Measurements from ENCODE around the gene TTF1.
"Not testable (repeated sequence)": the region's sequence is repeated elsewhere in the genome, so short reads cannot be mapped to it uniquely, and the experiment has no call there.

TTF1 gene

DNA sequence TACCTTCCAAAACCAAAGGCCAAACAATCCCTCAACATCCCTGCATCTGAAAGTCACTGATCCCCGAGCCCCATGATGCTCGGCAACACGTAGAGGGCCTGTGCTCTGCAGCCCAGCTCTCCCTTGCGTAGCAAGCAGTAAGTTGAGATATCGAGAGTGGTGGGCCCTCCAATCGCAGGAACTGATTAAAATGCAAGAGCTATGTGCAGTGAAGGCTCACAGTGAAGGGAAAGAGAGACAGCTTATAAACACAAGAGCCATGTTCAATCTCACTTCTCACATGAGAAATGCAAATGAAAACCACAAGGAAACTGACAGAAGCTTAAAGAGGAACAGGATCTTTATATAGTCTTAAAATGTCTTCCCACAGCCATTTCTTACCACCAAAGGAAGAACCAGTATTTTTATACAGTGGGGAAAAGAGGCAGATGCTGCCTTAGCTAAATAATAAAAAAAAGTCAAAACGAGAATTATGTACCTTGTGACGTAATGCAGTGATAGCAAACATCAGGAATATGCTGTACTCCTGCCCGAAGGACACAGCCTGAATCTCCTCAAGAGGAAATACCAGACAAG, 24.6 kb downstream of the TTF1 start:
- WGBS = 96% methylated on average over 8 of the region's 9 CpGs
- Histone ChIP-seq H3K9me3 (ENCODE audit: control insufficient read depth, low read length) (no peaks in the 10 kb centered on the region), H2BK15ac (ENCODE audit: low read depth, poor library complexity, severe bottlenecking) (no peak overlapping the region), H2BK120ac (ENCODE audit: low read depth, low read length) (no peak overlapping the region), H3K4me3 (ENCODE audit: insufficient read depth in 1 of 2, low read depth in 1 of 2, low read length in 2 of 2) (no peak overlapping the region), H2AFZ (ENCODE audit: low read depth, low read length) (no peak overlapping the region), H3K27ac (ENCODE audit: low read length, poor library complexity, severe bottlenecking) (no peak overlapping the region), H4K8ac (ENCODE audit: low read length) (no peak overlapping the region), H3K18ac (ENCODE audit: low read depth in 1 of 2, low read length in 2 of 2) (no peak overlapping the region), H3K4me1 (ENCODE audit: control insufficient read depth, insufficient read depth, low read depth, low read length) (no peaks in the 10 kb centered on the region), H2AK5ac (ENCODE audit: low read length, severe bottlenecking) (no peak overlapping the region), H4K91ac (ENCODE audit: low read length) (no peak overlapping the region), H3K9ac (ENCODE audit: low read length) (no peak overlapping the region), H3K79me1 (replicated peaks; ENCODE audit: low read length, poor library complexity, severe bottlenecking) (peaks cover 21% of the 10 kb centered on the region), H3K23ac (ENCODE audit: low read length in 2 of 2) (no peak overlapping the region), H3K36me3 (ENCODE audit: control insufficient read depth in 1 of 2, insufficient read depth in 2 of 2, low read depth in 1 of 2, low read length in 2 of 2) (peaks cover 45 to 82% of the 10 kb centered on the region in 2 experiments), H3K4ac (ENCODE audit: low read depth in 1 of 2, low read length in 2 of 2) (no peak overlapping the region), H3K4me2 (ENCODE audit: low read length, poor library complexity, severe bottlenecking) (no peak overlapping the region), H2BK5ac (ENCODE audit: low read depth, low read length, poor library complexity, severe bottlenecking) (no peak overlapping the region), H3K27me3 (ENCODE audit: control insufficient read depth in 1 of 2, insufficient read depth in 1 of 2, low read length in 2 of 2) (no peaks in the 10 kb centered on the region), H2BK12ac (ENCODE audit: low read length in 2 of 2) (no peak overlapping the region), H3K14ac (ENCODE audit: low read length in 2 of 2) (no peak overlapping the region)
- DNase-seq = no peak

DNA sequence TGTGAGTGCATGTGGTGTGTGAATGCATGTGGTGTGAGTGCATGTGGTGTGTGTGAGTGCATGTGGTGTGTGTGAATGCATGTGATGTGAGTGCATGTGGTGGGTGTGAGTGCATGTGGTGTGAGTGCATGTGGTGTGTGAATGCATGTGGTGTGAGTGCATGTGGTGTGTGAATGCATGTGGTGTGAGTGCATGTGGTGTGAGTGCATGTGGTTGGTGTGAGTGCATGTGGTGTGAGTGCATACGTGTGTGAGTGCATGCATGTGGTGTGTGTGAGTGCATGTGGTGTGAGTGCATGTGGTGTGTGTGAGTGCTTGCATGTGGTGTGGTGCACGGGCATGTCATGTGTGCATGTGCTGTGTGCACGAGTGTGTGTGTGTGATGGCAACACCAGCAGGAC, 28.2 kb downstream of the TTF1 start:
- not testable (repeated sequence) for H4K91ac ChIP-seq (ENCODE audit: low read length); H2BK120ac ChIP-seq (ENCODE audit: low read depth, low read length); H2BK12ac ChIP-seq (ENCODE audit: low read length in 2 of 2); H3K18ac ChIP-seq (ENCODE audit: low read depth in 1 of 2, low read length in 2 of 2); H3K4me2 ChIP-seq (ENCODE audit: low read length, poor library complexity, severe bottlenecking); H3K9me3 ChIP-seq (ENCODE audit: control insufficient read depth, low read length); H4K8ac ChIP-seq (ENCODE audit: low read length); H3K27ac ChIP-seq (ENCODE audit: low read length, poor library complexity, severe bottlenecking); H3K9ac ChIP-seq (ENCODE audit: low read length); H3K4me1 ChIP-seq (ENCODE audit: control insufficient read depth, insufficient read depth, low read depth, low read length); H2AK5ac ChIP-seq (ENCODE audit: low read length, severe bottlenecking); DNase-seq; H3K27me3 ChIP-seq (ENCODE audit: control insufficient read depth in 1 of 2, insufficient read depth in 1 of 2, low read length in 2 of 2); H2BK5ac ChIP-seq (ENCODE audit: low read depth, low read length, poor library complexity, severe bottlenecking); H2AFZ ChIP-seq (ENCODE audit: low read depth, low read length); H3K14ac ChIP-seq (ENCODE audit: low read length in 2 of 2); H3K4ac ChIP-seq (ENCODE audit: low read depth in 1 of 2, low read length in 2 of 2); H2BK15ac ChIP-seq (ENCODE audit: low read depth, poor library complexity, severe bottlenecking)
- H3K36me3 ChIP-seq (ENCODE audit: control insufficient read depth in 1 of 2, insufficient read depth in 2 of 2, low read depth in 1 of 2, low read length in 2 of 2) = peaks cover 43 to 69% of the 10 kb centered on the region in 2 experiments
- H3K4me3 ChIP-seq (ENCODE audit: insufficient read depth in 1 of 2, low read depth in 1 of 2, low read length in 2 of 2) = peak overlapping the region in 1 of 2 experiments; percentile 32
- peaks cover 12% of the 10 kb centered on the region for H3K79me1 ChIP-seq (replicated peaks; ENCODE audit: low read length, poor library complexity, severe bottlenecking)
- WGBS = 96% methylated on average over 3 of the region's 3 CpGs
- peak overlapping the region in 1 of 2 experiments; percentile 35 for H3K23ac ChIP-seq (ENCODE audit: low read length in 2 of 2)

DNA sequence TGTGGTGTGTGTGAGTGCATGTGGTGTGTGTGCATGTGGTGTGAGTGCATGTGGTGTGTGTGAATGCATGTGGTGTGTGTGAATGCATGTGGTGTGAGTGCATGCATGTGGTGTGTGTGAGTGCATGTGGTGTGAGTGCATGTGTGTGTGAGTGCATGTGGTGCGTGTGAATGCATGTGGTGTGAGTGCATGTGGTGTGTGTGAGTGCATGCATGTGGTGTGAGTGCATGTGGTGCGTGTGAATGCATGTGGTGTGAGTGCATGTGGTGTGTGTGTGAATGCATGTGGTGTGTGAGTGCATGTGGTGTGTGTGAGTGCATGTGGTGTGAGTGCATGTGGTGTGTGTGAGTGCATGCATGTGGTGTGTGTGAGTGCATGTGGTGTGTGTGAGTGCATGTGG, 28.9 kb downstream of the TTF1 start:
- H3K9ac ChIP-seq (ENCODE audit: low read length); H2AK5ac ChIP-seq (ENCODE audit: low read length, severe bottlenecking); H3K4ac ChIP-seq (ENCODE audit: low read depth in 1 of 2, low read length in 2 of 2); H2BK12ac ChIP-seq (ENCODE audit: low read length in 2 of 2); H3K27me3 ChIP-seq (ENCODE audit: control insufficient read depth in 1 of 2, insufficient read depth in 1 of 2, low read length in 2 of 2); H2BK120ac ChIP-seq (ENCODE audit: low read depth, low read length); H2AFZ ChIP-seq (ENCODE audit: low read depth, low read length); H3K4me1 ChIP-seq (ENCODE audit: control insufficient read depth, insufficient read depth, low read depth, low read length); H3K9me3 ChIP-seq (ENCODE audit: control insufficient read depth, low read length); DNase-seq; H4K91ac ChIP-seq (ENCODE audit: low read length); H2BK5ac ChIP-seq (ENCODE audit: low read depth, low read length, poor library complexity, severe bottlenecking); H3K18ac ChIP-seq (ENCODE audit: low read depth in 1 of 2, low read length in 2 of 2); H2BK15ac ChIP-seq (ENCODE audit: low read depth, poor library complexity, severe bottlenecking); H3K4me2 ChIP-seq (ENCODE audit: low read length, poor library complexity, severe bottlenecking); H3K14ac ChIP-seq (ENCODE audit: low read length in 2 of 2); H3K23ac ChIP-seq (ENCODE audit: low read length in 2 of 2); H3K27ac ChIP-seq (ENCODE audit: low read length, poor library complexity, severe bottlenecking); H4K8ac ChIP-seq (ENCODE audit: low read length): not testable (repeated sequence)
- 98% methylated on average over 2 of the region's 2 CpGs for WGBS
- H3K36me3 ChIP-seq (ENCODE audit: control insufficient read depth in 1 of 2, insufficient read depth in 2 of 2, low read depth in 1 of 2, low read length in 2 of 2) = peaks cover 42 to 65% of the 10 kb centered on the region in 2 experiments
- H3K4me3 ChIP-seq (ENCODE audit: insufficient read depth in 1 of 2, low read depth in 1 of 2, low read length in 2 of 2) = peak overlapping the region in 1 of 2 experiments; percentile 7
- peaks cover 10% of the 10 kb centered on the region for H3K79me1 ChIP-seq (replicated peaks; ENCODE audit: low read length, poor library complexity, severe bottlenecking)

GRCh38 chr9:132372177-132373095, 34.2 kb downstream of the TTF1 start:
- Histone ChIP-seq H3K23ac (ENCODE audit: low read length in 2 of 2) (no peak overlapping the region), H2AFZ (ENCODE audit: low read depth, low read length) (peak overlapping the region; percentile 70), H3K14ac (ENCODE audit: low read length in 2 of 2) (no peak overlapping the region), H3K36me3 (ENCODE audit: control insufficient read depth in 1 of 2, insufficient read depth in 2 of 2, low read depth in 1 of 2, low read length in 2 of 2) (peaks cover 18 to 26% of the 10 kb centered on the region in 2 experiments), H3K27me3 (ENCODE audit: control insufficient read depth in 1 of 2, insufficient read depth in 1 of 2, low read length in 2 of 2) (no peaks in the 10 kb centered on the region), H3K4me3 (ENCODE audit: insufficient read depth in 1 of 2, low read depth in 1 of 2, low read length in 2 of 2) (no peak overlapping the region), H4K91ac (ENCODE audit: low read length) (peak overlapping the region; percentile 18), H2BK12ac (ENCODE audit: low read length in 2 of 2) (no peak overlapping the region), H2AK5ac (ENCODE audit: low read length, severe bottlenecking) (no peak overlapping the region), H2BK120ac (ENCODE audit: low read depth, low read length) (no peak overlapping the region), H2BK5ac (ENCODE audit: low read depth, low read length, poor library complexity, severe bottlenecking) (no peak overlapping the region), H3K4me2 (ENCODE audit: low read length, poor library complexity, severe bottlenecking) (no peak overlapping the region), H3K18ac (ENCODE audit: low read depth in 1 of 2, low read length in 2 of 2) (peak overlapping the region; percentile 63 to 83), H3K79me1 (replicated peaks; ENCODE audit: low read length, poor library complexity, severe bottlenecking) (no peaks in the 10 kb centered on the region), H3K9me3 (ENCODE audit: control insufficient read depth, low read length) (no peaks in the 10 kb centered on the region), H3K4me1 (ENCODE audit: control insufficient read depth, insufficient read depth, low read depth, low read length) (no peaks in the 10 kb centered on the region), H3K4ac (ENCODE audit: low read depth in 1 of 2, low read length in 2 of 2) (peak overlapping the region; percentile 12 to 77), H3K9ac (ENCODE audit: low read length) (no peak overlapping the region), H3K27ac (ENCODE audit: low read length, poor library complexity, severe bottlenecking) (no peak overlapping the region), H4K8ac (ENCODE audit: low read length) (peak overlapping the region; percentile 91), H2BK15ac (ENCODE audit: low read depth, poor library complexity, severe bottlenecking) (no peak overlapping the region)
- 72% methylated on average over 14 of the region's 14 CpGs for WGBS
- DNase-seq = peak; percentile 52

Measured in mesenchymal stem cell (in vitro differentiated cells and primary cell).